K562 (cell line): ENCODE data around the gene ZNF548. TPM values are rescaled to one million over a fixed set of nuclear protein-coding genes. Genes with fewer than 3 reads are reported as not detected.
A peak's percentile ranks its signal among the peaks of the same experiment; 100 is the strongest.

ENCODE experiments used
- BMI1 ChIP-seq: fragments of 150-350 bp; IDR thresholded peaks from 2 replicates; pipeline ENCODE4 v1.6.1; 2014; ENCODE audit warnings: low read length
- EP400 ChIP-seq: fragments of 450-650 bp; IDR thresholded peaks from 2 replicates; pipeline ENCODE4 v1.6.1; 2017; ENCODE audit warnings: antibody characterized with exemption, mild to moderate bottlenecking, moderate library complexity
- ETS2 ChIP-seq: IDR thresholded peaks from 2 replicates; pipeline ENCODE4 v1.6.1; 2016; ENCODE audit warnings: borderline replicate concordance, missing genetic modification characterization, mild to moderate bottlenecking, moderate library complexity, missing compliant biosample characterization; ENCODE audit not compliant: poor library complexity, severe bottlenecking
- HDAC2 ChIP-seq: fragments of 450-650 bp; IDR thresholded peaks from 2 replicates; pipeline ENCODE4 v1.6.1; 2016; ENCODE audit warnings: mild to moderate bottlenecking
- KDM1A ChIP-seq, 2 experiments: fragments of 450-650 bp; IDR thresholded peaks; 2 replicates each; pipeline ENCODE4 v1.6.1; 2016; ENCODE audit warnings: mild to moderate bottlenecking in 2 of 2
- MTA2 ChIP-seq: fragments of 450-650 bp; IDR thresholded peaks from 2 replicates; pipeline ENCODE4 v1.6.1; 2016; ENCODE audit warnings: low read depth
- NCOA2 ChIP-seq, 2 experiments: fragments of 450-650 bp; IDR thresholded peaks; 2 replicates each; pipeline ENCODE4 v1.6.1; 2018; ENCODE audit warnings: mild to moderate bottlenecking in 2 of 2, moderate library complexity in 1 of 2; ENCODE audit not compliant: partially characterized antibody in 2 of 2
- POLR2G ChIP-seq: fragments of 200-400 bp; formaldehyde crosslinking; IDR thresholded peaks from 2 replicates; pipeline ENCODE4 v1.6.1; 2017; ENCODE audit warnings: low read depth, mild to moderate bottlenecking, antibody characterized with exemption, low read length, moderate library complexity
- POLR3G ChIP-seq: IDR thresholded peaks from 2 replicates; pipeline ENCODE4 v1.6.1; 2011; ENCODE audit not compliant: insufficient read length, insufficient replicate concordance; ENCODE audit errors: extremely low read depth
- SAFB ChIP-seq: fragments of 200-400 bp; formaldehyde crosslinking; IDR thresholded peaks from 2 replicates; pipeline ENCODE4 v1.6.1; 2017; ENCODE audit warnings: low read depth, low read length, borderline replicate concordance
- SMAD1 ChIP-seq: fragments of 150-350 bp; IDR thresholded peaks from 2 replicates; pipeline ENCODE4 v1.6.1; 2014; ENCODE audit warnings: low read length, low read depth; ENCODE audit not compliant: partially characterized antibody
- SMARCE1 ChIP-seq: fragments of 450-650 bp; IDR thresholded peaks from 2 replicates; pipeline ENCODE4 v1.7.1; 2016; ENCODE audit warnings: mild to moderate bottlenecking
- SRF ChIP-seq, 2 experiments: fragments of 250-450, 450-650 bp in 1 of 2; sonication (Bioruptor Pico) in 1 of 2; sonication (generic) in 1 of 2; formaldehyde crosslinking; IDR thresholded peaks; 2 replicates each; pipeline versions ENCODE4 v1.5.0 to v1.5.1; 2020 to 2022; ENCODE audit warnings: mild to moderate bottlenecking in 1 of 2, missing genetic modification reagents in 1 of 2
- TBP ChIP-seq: optimal IDR thresholded peaks from 2 replicates; pipeline ENCODE3; 2011; ENCODE audit warnings: low read depth, low read length, improper control_type of control experiment
- XRCC3 ChIP-seq: fragments of 450-650 bp; IDR thresholded peaks from 2 replicates; pipeline ENCODE4 v1.6.1; 2017; ENCODE audit warnings: mild to moderate bottlenecking, moderate library complexity
- ZFP91 ChIP-seq: sonication (generic); formaldehyde crosslinking; IDR thresholded peaks from 2 replicates; pipeline ENCODE4 v1.8.0; 2022; ENCODE audit warnings: mild to moderate bottlenecking, missing genetic modification reagents
- ZNF512 ChIP-seq: IDR thresholded peaks from 2 replicates; pipeline ENCODE4 v1.6.1; 2016; ENCODE audit warnings: missing genetic modification characterization, missing compliant biosample characterization
- ZNF551 ChIP-seq: fragments of 250-450 bp; sonication (Bioruptor Pico); IDR thresholded peaks from 2 replicates; pipeline ENCODE4 v1.5.0; 2021; ENCODE audit warnings: mild to moderate bottlenecking, moderate library complexity
- polyA plus RNA-seq, 8 experiments: library from polyadenylated mRNA; depleted of rRNA in 4 of 8; stranded (reverse) in 5 of 8; unstranded in 3 of 8; fragments of >200 nt; fragmentation: Nextera tagmentation in 2 of 8; fragmentation: Illumina TruSeq in 1 of 8; extraction: Ambion mirVana in 2 of 8; extraction: Trizol in 1 of 8; gene quantifications; 2 replicates each; pipeline versions ENCODE4 v1.2.1 to v1.2.3, GENCODE V29; 2011 to 2014; ENCODE audit warnings: inconsistent platforms in 1 of 8, missing spikeins in 1 of 8
- total RNA-seq, 7 experiments: library from RNA; depleted of rRNA in 6 of 7; stranded (reverse); fragments of >200 nt in 6 of 7; fragmentation: Illumina TruSeq in 2 of 7; extraction: Trizol in 2 of 7; gene quantifications; 2 replicates each; pipeline versions ENCODE4 v1.2.1 to v1.2.3, GENCODE V29; 2011 to 2021; ENCODE audit warnings: low replicate concordance in 1 of 7
- TF ChIP-seq, protein P1 (sequence below): fragments of 250-450 bp; sonication (Bioruptor Pico); IDR thresholded peaks from 2 replicates; pipeline ENCODE4 v1.4.0; 2020; ENCODE audit warnings: mild to moderate bottlenecking, moderate library complexity
- TF ChIP-seq, protein P2 (sequence below): fragments of 450-650 bp; formaldehyde crosslinking; IDR thresholded peaks from 2 replicates; pipeline ENCODE4 v1.4.0; 2020; ENCODE audit warnings: mild to moderate bottlenecking, mixed read lengths
- TF ChIP-seq, protein P3 (sequence below): fragments of 450-650 bp; IDR thresholded peaks from 2 replicates; pipeline ENCODE4 v1.7.0; 2016; ENCODE audit warnings: borderline replicate concordance

The ZNF548 gene
- total and polyA plus RNA-seq, 9 of the 15 experiments (the other 6 are each of a cell fraction or from before 2014, with no cell fraction given): 1.5 to 8.7 (median 4.5) TPM

DNA sequence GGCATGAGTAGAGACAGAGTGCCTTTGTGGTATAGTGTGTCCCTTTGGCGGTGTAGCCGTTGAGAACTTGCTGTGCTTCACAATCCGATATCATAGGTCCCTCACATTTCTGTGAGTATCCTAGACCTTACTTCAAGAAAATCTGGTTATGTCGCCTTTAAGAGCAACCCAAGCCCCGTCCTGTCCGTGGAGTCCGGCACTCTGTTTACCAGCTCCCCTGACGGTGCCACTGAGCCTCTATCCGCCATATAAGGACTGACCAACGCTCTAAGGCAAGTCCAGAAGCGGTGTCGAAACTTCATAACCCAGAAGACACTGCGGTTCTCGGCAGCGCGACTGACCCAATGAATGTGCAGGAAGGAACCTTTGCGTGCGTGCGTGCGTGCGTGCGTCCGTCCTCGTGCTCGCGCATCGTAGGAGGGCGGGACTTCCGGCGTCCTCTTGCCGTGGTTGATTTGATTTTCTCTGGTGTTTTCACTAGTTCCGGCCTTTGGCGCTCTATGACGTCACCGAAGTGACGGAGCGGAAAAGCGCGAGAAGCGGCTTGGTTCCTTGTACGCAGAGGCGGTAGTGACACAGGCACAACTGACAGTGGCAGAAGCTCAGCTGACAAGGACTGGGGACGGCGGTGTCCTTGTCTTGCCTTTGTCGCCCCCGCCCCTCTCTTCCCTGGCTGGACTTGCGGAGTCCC is 26.5 kb upstream of the ZNF548 start, which contains the start of the genes TRAPPC2B and ZNF547 (continued):
- TF ChIP-seq ZNF512 (tag) (no peak), NCOA2 (IDR thresholded peaks at IDR 0.05; ENCODE audit: partially characterized antibody in 2 of 2) (no peak), KDM1A (IDR thresholded peaks at IDR 0.05) (no peak), XRCC3 (no peak), MTA2 (no peak), POLR3G (no peak), SMARCE1 (no peak), SAFB (no peak), EP400 (peak; percentile 35; the same call in 1 of the 2 replicates), POLR2G (peak; percentile 58), HDAC2 (no peak), ZNF551 (CRISPR knock-in tag) (no peak), TBP (peak; percentile 25), BMI1 (no peak), SRF (CRISPR knock-in tag; IDR thresholded peaks at IDR 0.05) (peak; percentile 61 to 95; a peak in 3 of 4 replicates), ZFP91 (CRISPR knock-in tag) (peak; percentile 88), ETS2 (tag) (no peak), SMAD1 (no peak)
- TF ChIP-seq, protein P1, sequence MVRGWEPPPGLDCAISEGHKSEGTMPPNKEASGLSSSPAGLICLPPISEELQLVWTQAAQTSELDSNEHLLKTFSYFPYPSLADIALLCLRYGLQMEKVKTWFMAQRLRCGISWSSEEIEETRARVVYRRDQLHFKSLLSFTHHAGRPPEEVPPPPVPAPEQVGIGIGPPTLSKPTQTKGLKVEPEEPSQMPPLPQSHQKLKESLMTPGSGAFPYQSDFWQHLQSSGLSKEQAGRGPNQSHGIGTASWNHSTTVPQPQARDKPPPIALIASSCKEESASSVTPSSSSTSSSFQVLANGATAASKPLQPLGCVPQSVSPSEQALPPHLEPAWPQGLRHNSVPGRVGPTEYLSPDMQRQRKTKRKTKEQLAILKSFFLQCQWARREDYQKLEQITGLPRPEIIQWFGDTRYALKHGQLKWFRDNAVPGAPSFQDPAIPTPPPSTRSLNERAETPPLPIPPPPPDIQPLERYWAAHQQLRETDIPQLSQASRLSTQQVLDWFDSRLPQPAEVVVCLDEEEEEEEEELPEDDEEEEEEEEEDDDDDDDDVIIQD (CRISPR knock-in tag): no peak
- TF ChIP-seq, protein P2, sequence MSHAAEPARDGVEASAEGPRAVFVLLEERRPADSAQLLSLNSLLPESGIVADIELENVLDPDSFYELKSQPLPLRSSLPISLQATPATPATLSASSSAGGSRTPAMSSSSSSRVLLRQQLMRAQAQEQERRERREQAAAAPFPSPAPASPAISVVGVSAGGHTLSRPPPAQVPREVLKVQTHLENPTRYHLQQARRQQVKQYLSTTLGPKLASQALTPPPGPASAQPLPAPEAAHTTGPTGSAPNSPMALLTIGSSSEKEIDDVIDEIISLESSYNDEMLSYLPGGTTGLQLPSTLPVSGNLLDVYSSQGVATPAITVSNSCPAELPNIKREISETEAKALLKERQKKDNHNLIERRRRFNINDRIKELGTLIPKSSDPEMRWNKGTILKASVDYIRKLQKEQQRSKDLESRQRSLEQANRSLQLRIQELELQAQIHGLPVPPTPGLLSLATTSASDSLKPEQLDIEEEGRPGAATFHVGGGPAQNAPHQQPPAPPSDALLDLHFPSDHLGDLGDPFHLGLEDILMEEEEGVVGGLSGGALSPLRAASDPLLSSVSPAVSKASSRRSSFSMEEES (CRISPR knock-in tag): no peak
- TF ChIP-seq, protein P3, sequence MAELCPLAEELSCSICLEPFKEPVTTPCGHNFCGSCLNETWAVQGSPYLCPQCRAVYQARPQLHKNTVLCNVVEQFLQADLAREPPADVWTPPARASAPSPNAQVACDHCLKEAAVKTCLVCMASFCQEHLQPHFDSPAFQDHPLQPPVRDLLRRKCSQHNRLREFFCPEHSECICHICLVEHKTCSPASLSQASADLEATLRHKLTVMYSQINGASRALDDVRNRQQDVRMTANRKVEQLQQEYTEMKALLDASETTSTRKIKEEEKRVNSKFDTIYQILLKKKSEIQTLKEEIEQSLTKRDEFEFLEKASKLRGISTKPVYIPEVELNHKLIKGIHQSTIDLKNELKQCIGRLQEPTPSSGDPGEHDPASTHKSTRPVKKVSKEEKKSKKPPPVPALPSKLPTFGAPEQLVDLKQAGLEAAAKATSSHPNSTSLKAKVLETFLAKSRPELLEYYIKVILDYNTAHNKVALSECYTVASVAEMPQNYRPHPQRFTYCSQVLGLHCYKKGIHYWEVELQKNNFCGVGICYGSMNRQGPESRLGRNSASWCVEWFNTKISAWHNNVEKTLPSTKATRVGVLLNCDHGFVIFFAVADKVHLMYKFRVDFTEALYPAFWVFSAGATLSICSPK: no peak
